H1 (cell line): ENCODE measurements around the gene LIFR. TPM values are rescaled to one million over a fixed set of nuclear protein-coding genes. Genes with fewer than 3 reads are reported as not detected.

ENCODE experiments used
- CTCF ChIA-PET: fragments of 300-600 bp; sonication (Branson Sonifier 250); formaldehyde crosslinking; loops from one replicate; lab custom pipeline; 2021; ENCODE audit not compliant: partially characterized antibody; lab: Charles Lee
- POLR2A ChIA-PET: fragments of 300-600 bp; sonication (Branson Sonifier 250); formaldehyde crosslinking; loops from one replicate; lab custom pipeline; 2021; ENCODE audit warnings: inconsistent platforms; ENCODE audit not compliant: partially characterized antibody; lab: Charles Lee
- DNase-seq, 2 experiments: peaks; one replicate each; pipeline versions ENCODE4 v3.0.0 to v3.0.0-alpha.2; 2010 to 2022; ENCODE audit warnings: low spot score in 2 of 2, low read depth in 1 of 2, mixed read lengths in 1 of 2
- FAIRE-seq: peaks from 2 replicates; lab custom pipeline; 2011; peaks lifted over from hg19 to GRCh38; lab: Jason Lieb, UNC
- H2AFZ ChIP-seq: 2 replicates; pipeline ENCODE4 v1.8.1; 2012; ENCODE audit warnings: low read length, inconsistent platforms
- H2AK5ac ChIP-seq: 2 replicates; pipeline ENCODE4 v1.6.1; 2013; ENCODE audit warnings: low read depth, low read length
- H2BK120ac ChIP-seq: replicated peaks from 2 replicates; pipeline ENCODE3; 2013; ENCODE audit warnings: low read depth, low read length, inconsistent platforms
- H2BK12ac ChIP-seq: 2 replicates; pipeline ENCODE4 v1.6.1; 2013; ENCODE audit warnings: low read depth, low read length
- H2BK15ac ChIP-seq: 2 replicates; pipeline ENCODE4 v1.6.1; 2013; ENCODE audit warnings: low read length
- H2BK20ac ChIP-seq: 2 replicates; pipeline ENCODE4 v1.6.1; 2013; ENCODE audit warnings: low read length
- H2BK5ac ChIP-seq: 2 replicates; pipeline ENCODE4 v1.6.1; 2013; ENCODE audit warnings: low read depth, low read length
- H3K14ac ChIP-seq: 2 replicates; pipeline ENCODE4 v1.6.1; 2013; ENCODE audit warnings: inconsistent platforms; ENCODE audit not compliant: insufficient read length
- H3K18ac ChIP-seq: 2 replicates; pipeline ENCODE4 v1.6.1; 2013; ENCODE audit warnings: low read length; ENCODE audit errors: extremely low read depth
- H3K23ac ChIP-seq: 2 replicates; pipeline ENCODE4 v1.6.1; 2013; ENCODE audit warnings: inconsistent platforms; ENCODE audit not compliant: insufficient read length
- H3K23me2 ChIP-seq: 2 replicates; pipeline ENCODE4 v1.6.1; 2013; ENCODE audit warnings: low read depth, low read length
- H3K27ac ChIP-seq: 2 replicates; pipeline ENCODE4 v1.6.1; 2011; ENCODE audit warnings: low read depth, low read length, inconsistent platforms
- H3K27me3 ChIP-seq, 4 experiments: replicated peaks in 1 of 4; 1 replicate in 1 of 4; 2 replicates in 3 of 4; pipeline versions ENCODE4 v1.6.1 to v1.8.1; 2011 to 2013; ENCODE audit warnings: low read length in 3 of 4, mild to moderate bottlenecking in 3 of 4, inconsistent platforms in 2 of 4, mixed read lengths in 2 of 4, moderate library complexity in 1 of 4; ENCODE audit not compliant: control insufficient read depth in 3 of 4, insufficient read depth in 3 of 4; ENCODE audit errors: extremely low read depth in 1 of 4
- H3K36me3 ChIP-seq, 4 experiments: 2 replicates each; pipeline versions ENCODE4 v1.6.1 to v1.8.1; 2011 to 2013; ENCODE audit warnings: mild to moderate bottlenecking in 4 of 4, low read length in 3 of 4, moderate library complexity in 2 of 4, control low read depth in 1 of 4, inconsistent platforms in 1 of 4; ENCODE audit not compliant: insufficient read depth in 4 of 4, control insufficient read depth in 2 of 4
- H3K4ac ChIP-seq: replicated peaks from 2 replicates; pipeline ENCODE3; 2013; ENCODE audit warnings: low read length, low read depth, mixed read lengths, inconsistent platforms; ENCODE audit not compliant: insufficient read length
- H3K4me1 ChIP-seq, 4 experiments: replicated peaks in 1 of 4; 1 replicate in 1 of 4; 2 replicates in 3 of 4; pipeline versions ENCODE4 v1.6.1 to v1.8.1; 2011 to 2013; ENCODE audit warnings: low read length in 3 of 4, inconsistent platforms in 2 of 4, mixed read lengths in 1 of 4; ENCODE audit not compliant: insufficient read depth in 4 of 4, control insufficient read depth in 3 of 4
- H3K4me2 ChIP-seq, 2 experiments: 2 replicates each; pipeline versions ENCODE4 v1.6.1 to v1.8.1; 2011 to 2013; ENCODE audit warnings: low read depth in 2 of 2, low read length in 2 of 2, control low read depth in 1 of 2, inconsistent platforms in 1 of 2, mild to moderate bottlenecking in 1 of 2; ENCODE audit not compliant: insufficient read depth in 1 of 2
- H3K4me3 ChIP-seq, 4 experiments: fragments of 200-600, 300-600 bp in 1 of 4; sonication (generic), shearing (Covaris generic), sonication (Bioruptor Twin) in 1 of 4; 2 replicates each; pipeline versions ENCODE4 v1.5.1 to v1.8.1; 2011 to 2016; ENCODE audit warnings: low read length in 4 of 4, low read depth in 3 of 4, control low read depth in 2 of 4, inconsistent platforms in 2 of 4, mild to moderate bottlenecking in 2 of 4, mixed read lengths in 1 of 4, moderate library complexity in 1 of 4; ENCODE audit not compliant: insufficient read depth in 2 of 4; ENCODE audit errors: extremely low read depth in 1 of 4
- H3K56ac ChIP-seq: replicated peaks from 2 replicates; pipeline ENCODE3; 2013; ENCODE audit warnings: low read depth, mild to moderate bottlenecking, mixed read lengths, low read length, inconsistent platforms; ENCODE audit not compliant: insufficient read length
- H3K79me1 ChIP-seq: 2 replicates; pipeline ENCODE4 v1.6.1; 2013; ENCODE audit warnings: low read depth, low read length, control low read depth
- H3K79me2 ChIP-seq, 2 experiments: 2 replicates each; pipeline versions ENCODE4 v1.6.1 to v1.8.1; 2012 to 2013; ENCODE audit warnings: low read length in 2 of 2, mild to moderate bottlenecking in 2 of 2, inconsistent platforms in 1 of 2; ENCODE audit not compliant: insufficient read depth in 2 of 2, control insufficient read depth in 1 of 2
- H3K9ac ChIP-seq, 4 experiments: replicated peaks in 1 of 4; 1 replicate in 1 of 4; 2 replicates in 3 of 4; pipeline versions ENCODE4 v1.6.1 to v1.8.1; 2011 to 2013; ENCODE audit warnings: low read depth in 3 of 4, low read length in 3 of 4, control low read depth in 2 of 4, mild to moderate bottlenecking in 2 of 4, moderate library complexity in 2 of 4, inconsistent platforms in 1 of 4; ENCODE audit errors: extremely low read depth in 1 of 4
- H3K9me3 ChIP-seq, 2 experiments: 2 replicates each; pipeline versions ENCODE4 v1.6.1 to v1.8.1; 2012 to 2013; ENCODE audit warnings: mild to moderate bottlenecking in 2 of 2, moderate library complexity in 2 of 2, control low read depth in 1 of 2, inconsistent platforms in 1 of 2, low read depth in 1 of 2, low read length in 1 of 2, mixed read lengths in 1 of 2; ENCODE audit not compliant: insufficient read depth in 2 of 2
- H4K20me1 ChIP-seq, 2 experiments: replicated peaks in 1 of 2; 2 replicates each; pipeline versions ENCODE3 to v1.8.1; 2011 to 2013; ENCODE audit warnings: inconsistent platforms in 2 of 2, low read length in 2 of 2, mild to moderate bottlenecking in 1 of 2; ENCODE audit not compliant: insufficient read depth in 2 of 2, control insufficient read depth in 1 of 2
- H4K5ac ChIP-seq: 2 replicates; pipeline ENCODE4 v1.6.1; 2013; ENCODE audit warnings: low read length, low read depth, mixed read lengths, inconsistent platforms; ENCODE audit not compliant: insufficient read length
- H4K8ac ChIP-seq: 2 replicates; pipeline ENCODE4 v1.8.0; 2013; ENCODE audit warnings: mild to moderate bottlenecking, moderate library complexity, low read length, inconsistent platforms; ENCODE audit not compliant: insufficient read depth; ENCODE audit errors: extremely low read depth
- H4K91ac ChIP-seq: replicated peaks from 2 replicates; pipeline ENCODE3; 2013; ENCODE audit warnings: low read length, mixed read lengths, inconsistent platforms; ENCODE audit not compliant: insufficient read length
- ASH2L ChIP-seq: fragments of 200-600, 300-600 bp; sonication (generic); IDR thresholded peaks from one replicate; pipeline ENCODE4 v1.7.1; 2017; ENCODE audit warnings: low read length
- CEBPB ChIP-seq: IDR thresholded peaks from 2 replicates; pipeline ENCODE4 v1.6.1; 2012; ENCODE audit warnings: low read depth, low read length
- CREB1 ChIP-seq: IDR thresholded peaks from 2 replicates; pipeline ENCODE4 v1.6.1; 2012; ENCODE audit warnings: inconsistent platforms
- FOSL1 ChIP-seq: IDR thresholded peaks from 2 replicates; pipeline ENCODE4 v1.6.1; 2011; ENCODE audit warnings: mild to moderate bottlenecking, low read depth, low read length, moderate library complexity; ENCODE audit not compliant: insufficient read depth
- KDM5A ChIP-seq: fragments of 200-600 bp; IDR thresholded peaks from 2 replicates; pipeline ENCODE4 v1.7.1; 2012; ENCODE audit warnings: mild to moderate bottlenecking, low read length, inconsistent platforms, mixed read lengths
- SAP30 ChIP-seq: fragments of 300-600 bp; sonication (generic); IDR thresholded peaks from 2 replicates; pipeline ENCODE4 v1.7.1; 2012; ENCODE audit warnings: low read length, moderate library complexity, mild to moderate bottlenecking, inconsistent platforms; ENCODE audit not compliant: insufficient read depth, insufficient replicate concordance
- SIRT6 ChIP-seq: IDR thresholded peaks from one replicate; pipeline ENCODE4 v1.7.1; 2012; ENCODE audit warnings: low read length, inconsistent platforms
- SRF ChIP-seq: IDR thresholded peaks from 2 replicates; pipeline ENCODE4 v1.6.1; 2011; ENCODE audit warnings: mild to moderate bottlenecking, low read depth, low read length, moderate library complexity
- WGBS, 2 experiments: shearing (Covaris generic) in 1 of 2; methylation state at CpG; one replicate each; pipeline versions ENCODE4 v1.1.6 to v1.1.7; 2013 to 2015; ENCODE audit warnings: low lambda C conversion rate in 2 of 2, mixed read lengths in 2 of 2, inconsistent platforms in 1 of 2, low coverage in 1 of 2, missing lambda C conversion rate in 1 of 2; ENCODE audit not compliant: insufficient replicate concordance in 2 of 2, insufficient coverage in 1 of 2, insufficient read length in 1 of 2; ENCODE audit errors: extremely low coverage in 1 of 2, missing lambda C conversion rate in 1 of 2; 5-methylcytosine and 5-hydroxymethylcytosine counted together
- polyA plus RNA-seq, 7 experiments: library from polyadenylated mRNA; depleted of rRNA in 3 of 7; stranded (reverse) in 5 of 7; unstranded in 2 of 7; fragments of >200 nt in 5 of 7; fragments of 200-250 nt in 2 of 7; gene quantifications; 1 replicate in 5 of 7; 2 replicates in 1 of 7; 4 replicates in 1 of 7; pipeline versions ENCODE4 v1.2.1 to v1.2.3, GENCODE V29; 2011 to 2013; ENCODE audit warnings: missing spikeins in 2 of 7, mixed read lengths in 2 of 7
- total RNA-seq: library from RNA; stranded (reverse); fragmentation: NEBNext Ultra II Directional; extraction: Animal tissue kit (Norgen Biotek cat#: 25700); gene quantifications from 2 replicates; pipeline ENCODE4 v1.2.1, GENCODE V29; 2021

The LIFR gene
- total and polyA plus RNA-seq, 2 of the 8 experiments (the other 6 are each of a cell fraction or from before 2014, with no cell fraction given): 2.0 to 18.9 TPM

DNA sequence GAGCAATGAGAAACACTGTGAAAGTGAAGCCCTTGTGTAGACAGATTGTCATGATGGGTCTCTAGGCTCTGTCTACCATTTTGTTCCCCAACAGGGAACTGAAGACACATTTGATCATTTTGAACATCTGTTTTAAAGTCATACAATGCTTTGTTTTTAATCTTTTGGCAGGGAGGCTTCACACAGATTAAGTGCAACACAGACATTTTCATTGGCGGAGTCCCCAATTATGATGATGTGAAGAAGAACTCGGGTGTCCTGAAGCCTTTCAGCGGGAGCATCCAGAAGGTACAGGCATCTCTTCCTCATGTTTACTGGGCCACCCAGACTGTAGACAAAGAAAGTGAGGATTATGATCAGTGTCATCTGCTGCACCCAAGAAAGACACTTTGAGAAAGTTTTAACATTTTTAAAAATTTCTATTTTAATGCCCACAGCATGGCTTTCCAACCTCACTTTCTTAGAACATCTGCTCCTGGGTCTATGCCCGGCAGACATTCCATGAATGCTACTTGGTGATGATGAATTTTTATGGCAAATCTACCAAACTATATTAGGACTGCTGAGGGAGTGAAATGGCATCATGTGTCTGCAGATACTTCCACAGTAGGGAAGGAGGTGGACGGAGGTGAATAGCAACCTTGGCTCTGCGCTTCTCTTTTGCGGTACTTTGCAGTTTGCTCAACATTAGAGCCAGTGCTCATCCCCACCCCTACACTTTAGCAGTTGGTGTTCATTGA lies 121.3 kb downstream of the LIFR start:
- CTCF ChIA-PET: interaction anchor here (0.8 to 6.1 kb wide), 4 partner anchors 14 to 231 kb away, joined by 4 to 40 read pairs (median 16); no protein-coding TSS in a partner anchor
- no peaks in the 10 kb centered on the region for H3K9me3 ChIP-seq
- H3K79me2 ChIP-seq: no peaks in the 10 kb centered on the region; a peak in 1 of 4 replicates
- no peak overlapping the region for H4K5ac ChIP-seq
- no peak overlapping the region for H3K14ac ChIP-seq
- no peak overlapping the region for H2AFZ ChIP-seq
- H2BK20ac ChIP-seq: no peak overlapping the region
- H2BK5ac ChIP-seq: no peak overlapping the region
- no peak overlapping the region for H3K18ac ChIP-seq
- H3K79me1 ChIP-seq: no peaks in the 10 kb centered on the region
- no peak overlapping the region for H2AK5ac ChIP-seq
- no peak overlapping the region for H3K23ac ChIP-seq
- FAIRE-seq (no peak), DNase-seq (no peak)
- POLR2A ChIA-PET: no interaction called here
- H2BK12ac ChIP-seq: no peak overlapping the region
- H3K4me2 ChIP-seq: no peak overlapping the region
- no peaks in the 10 kb centered on the region for H4K20me1 ChIP-seq
- no peaks in the 10 kb centered on the region for H3K4me1 ChIP-seq
- H3K36me3 ChIP-seq: no peaks in the 10 kb centered on the region
- H2BK120ac ChIP-seq: no peak overlapping the region
- H4K91ac ChIP-seq: no peak overlapping the region
- H3K9ac ChIP-seq: no peak overlapping the region
- H3K4me3 ChIP-seq: no peak overlapping the region
- H3K27me3 ChIP-seq: no peaks in the 10 kb centered on the region
- no peak overlapping the region for H3K56ac ChIP-seq
- H3K23me2 ChIP-seq: no peaks in the 10 kb centered on the region
- H3K27ac ChIP-seq: no peak overlapping the region
- no peak overlapping the region for H2BK15ac ChIP-seq
- no peak overlapping the region for H4K8ac ChIP-seq
- TF ChIP-seq SRF: no peak
- no peak for TF ChIP-seq CREB1
- no peak for TF ChIP-seq SIRT6
- TF ChIP-seq CEBPB: no peak
- no peak for TF ChIP-seq KDM5A
- TF ChIP-seq FOSL1: no peak
- TF ChIP-seq SAP30: no peak
- no peak for TF ChIP-seq ASH2L
- H3K4ac ChIP-seq: no peak overlapping the region
- 90% methylated on average over 7 of the region's 7 CpGs; no CpG with 5 or more reads in 1 of the 2 experiments for WGBS, 2 experiments
